HG03439 (cell line): ENCODE measurements around the gene CLGN.

Source experiments
- ATAC-seq: cut with Tn5 transposase; IDR thresholded peaks from one replicate; pipeline ENCODE4 v1.9.1; 2021; ENCODE audit warnings: mild to moderate bottlenecking, moderate library complexity; ENCODE audit not compliant: unreplicated experiment

Gene CLGN

GRCh38 chr4:140382732-140383131, 44.7 kb downstream of the CLGN start:
- ATAC-seq = no peak

GRCh38 chr4:140374130-140374477, 53.3 kb downstream of the CLGN start:
- ATAC-seq = no peak

- peak; percentile 98 for ATAC-seq
Observed at GRCh38 chr4:140373328-140374129, 53.9 kb downstream of the CLGN start, which contains the start of gene SCOC. SCOC (plus strand) TSS chr4:140373646; CDS start chr4:140379171, 5,525 bp downstream.

- ATAC-seq = peak; percentile 57
Observed at GRCh38 chr4:140372751-140373327, 54.6 kb downstream of the CLGN start.

- no peak for ATAC-seq
Observed at GRCh38 chr4:140368686-140369085, 58.8 kb downstream of the CLGN start.

- no peak for ATAC-seq
Observed at GRCh38 chr4:140367738-140368137, 59.7 kb downstream of the CLGN start.

GRCh38 chr4:140363558-140363957, 63.9 kb downstream of the CLGN start:
- no peak for ATAC-seq

GRCh38 chr4:140363051-140363450, 64.4 kb downstream of the CLGN start:
- ATAC-seq = no peak

GRCh38 chr4:140361099-140361498, 66.3 kb downstream of the CLGN start:
- ATAC-seq = no peak

GRCh38 chr4:140359562-140360427, 67.7 kb downstream of the CLGN start:
- peak; percentile 95 for ATAC-seq

- no peak for ATAC-seq
Observed at GRCh38 chr4:140358281-140358680, 69.2 kb downstream of the CLGN start.

GRCh38 chr4:140357868-140358267, 69.6 kb downstream of the CLGN start:
- ATAC-seq = no peak

- no peak for ATAC-seq
Observed at GRCh38 chr4:140355288-140355687, 72.2 kb downstream of the CLGN start.

- ATAC-seq = no peak
Observed at GRCh38 chr4:140353786-140354185, 73.7 kb downstream of the CLGN start.

- no peak for ATAC-seq
Observed at GRCh38 chr4:140351093-140352075, 76.1 kb downstream of the CLGN start.

- ATAC-seq = no peak
Observed at GRCh38 chr4:140349816-140350215, 77.6 kb downstream of the CLGN start.

GRCh38 chr4:140346136-140346535, 81.3 kb downstream of the CLGN start:
- ATAC-seq = no peak

- no peak for ATAC-seq
Observed at GRCh38 chr4:140344621-140345020, 82.8 kb downstream of the CLGN start.

- ATAC-seq = no peak
Observed at GRCh38 chr4:140344101-140344500, 83.3 kb downstream of the CLGN start.

GRCh38 chr4:140343303-140343702, 84.1 kb downstream of the CLGN start:
- ATAC-seq = no peak
